NCI-H524 (cell line): Measurements from ENCODE around the gene GCGR.

ENCODE experiments used
- DNase-seq, 2 experiments: peaks; one replicate each; lab custom pipeline; 2025; lab: John Stamatoyannopoulos, UW

The GCGR gene

DNA sequence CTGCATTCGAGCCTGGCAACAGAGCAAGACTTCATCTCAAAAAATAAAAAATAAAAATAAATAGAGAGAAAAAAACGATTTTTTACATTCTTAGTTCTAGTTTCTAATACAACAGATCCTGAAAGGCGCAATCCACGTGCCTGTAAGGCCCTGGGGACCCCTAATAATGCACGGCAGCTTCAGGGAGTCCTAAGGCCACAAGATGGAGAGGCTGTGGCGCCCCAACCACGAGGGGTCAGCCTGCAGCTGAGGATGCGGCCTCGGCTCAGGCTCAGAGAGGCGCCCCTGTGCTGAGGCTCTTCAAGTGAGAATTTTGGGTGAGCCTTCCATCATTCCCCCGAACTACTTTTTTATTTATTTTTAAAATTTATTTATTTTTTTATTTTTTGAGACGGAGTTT lies 45.5 kb downstream of the GCGR start:
- DNase-seq, result no peak

DNA sequence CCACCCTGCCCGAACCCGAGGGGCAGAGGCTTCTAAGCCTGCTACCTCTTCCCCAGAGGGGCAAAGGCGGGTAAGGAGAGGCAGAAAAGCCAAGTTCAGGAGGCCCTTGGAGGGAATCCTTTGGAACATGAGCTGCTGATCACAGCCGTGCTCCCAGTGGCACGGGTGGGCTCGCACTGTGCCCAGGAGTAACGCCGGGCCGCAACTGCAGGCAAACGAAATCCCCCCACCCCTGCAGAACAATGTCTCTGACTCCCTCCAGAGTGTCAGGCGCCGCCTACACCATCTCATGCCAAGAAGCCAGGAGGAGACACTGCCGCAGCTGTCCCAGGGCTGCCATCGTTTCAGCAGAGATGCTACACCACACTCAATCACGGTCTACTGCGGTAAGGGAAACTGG lies 47.5 kb downstream of the GCGR start:
- DNase-seq, result no peak

DNA sequence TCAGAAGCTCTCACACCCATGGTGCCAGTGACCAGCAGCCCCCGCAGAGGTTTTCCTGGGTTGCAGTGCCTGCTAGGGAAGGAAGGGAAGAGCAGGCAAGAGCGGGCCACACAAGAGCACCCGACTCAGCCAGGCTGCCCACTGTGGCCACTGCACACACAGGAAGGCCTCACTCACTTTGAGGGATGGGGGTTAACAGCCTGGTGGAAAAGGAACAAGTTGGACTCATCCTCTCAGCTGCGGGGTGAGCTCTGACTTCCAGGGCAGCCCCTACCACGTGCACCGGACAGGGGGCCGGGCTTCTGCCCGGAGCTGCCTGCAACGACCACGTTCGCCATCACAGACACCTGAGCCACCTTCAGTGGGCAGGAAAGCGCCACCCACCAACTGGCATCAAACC lies 48.3 kb downstream of the GCGR start:
- no peak for DNase-seq

DNA sequence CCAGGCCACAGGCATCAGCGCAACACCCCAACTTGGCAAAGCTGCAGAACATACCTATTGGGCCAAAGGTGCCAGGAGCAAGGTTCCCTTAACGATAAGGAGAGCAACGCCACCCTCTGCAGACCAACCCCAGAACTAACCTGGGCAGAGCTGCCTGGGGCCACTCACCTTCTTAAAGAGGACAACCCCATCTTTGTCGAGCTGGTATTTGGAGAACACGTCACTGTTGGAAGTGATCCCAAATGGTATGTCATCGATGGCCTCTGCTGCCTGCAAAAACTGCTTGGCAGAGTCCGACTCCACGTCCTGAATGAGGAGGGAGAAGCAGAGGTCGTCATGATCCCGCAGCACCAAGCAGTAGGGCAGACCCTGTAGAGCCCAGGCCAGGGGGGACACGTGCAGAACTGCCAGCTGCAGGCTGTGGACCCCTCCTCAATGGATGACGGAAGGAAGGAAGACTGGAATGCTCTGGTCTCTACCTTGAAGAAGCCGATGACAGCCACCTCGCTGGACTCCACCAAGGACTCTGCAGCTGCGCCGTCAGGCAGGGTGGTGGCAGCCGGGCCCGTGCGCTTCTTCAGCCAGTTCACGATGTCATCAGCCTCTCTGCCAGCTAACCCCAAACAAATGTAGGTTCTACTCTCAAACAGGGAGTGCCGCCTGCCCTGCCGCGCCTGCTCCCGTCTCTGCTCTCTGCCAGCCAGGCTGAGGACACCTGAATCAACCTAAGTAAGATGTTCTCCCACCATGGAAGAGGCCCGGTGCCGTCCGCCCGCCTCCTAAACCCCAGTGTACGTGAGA lies 51.2 kb downstream of the GCGR start:
- DNase-seq, result peak in 1 of 2 experiments; percentile 32

DNA sequence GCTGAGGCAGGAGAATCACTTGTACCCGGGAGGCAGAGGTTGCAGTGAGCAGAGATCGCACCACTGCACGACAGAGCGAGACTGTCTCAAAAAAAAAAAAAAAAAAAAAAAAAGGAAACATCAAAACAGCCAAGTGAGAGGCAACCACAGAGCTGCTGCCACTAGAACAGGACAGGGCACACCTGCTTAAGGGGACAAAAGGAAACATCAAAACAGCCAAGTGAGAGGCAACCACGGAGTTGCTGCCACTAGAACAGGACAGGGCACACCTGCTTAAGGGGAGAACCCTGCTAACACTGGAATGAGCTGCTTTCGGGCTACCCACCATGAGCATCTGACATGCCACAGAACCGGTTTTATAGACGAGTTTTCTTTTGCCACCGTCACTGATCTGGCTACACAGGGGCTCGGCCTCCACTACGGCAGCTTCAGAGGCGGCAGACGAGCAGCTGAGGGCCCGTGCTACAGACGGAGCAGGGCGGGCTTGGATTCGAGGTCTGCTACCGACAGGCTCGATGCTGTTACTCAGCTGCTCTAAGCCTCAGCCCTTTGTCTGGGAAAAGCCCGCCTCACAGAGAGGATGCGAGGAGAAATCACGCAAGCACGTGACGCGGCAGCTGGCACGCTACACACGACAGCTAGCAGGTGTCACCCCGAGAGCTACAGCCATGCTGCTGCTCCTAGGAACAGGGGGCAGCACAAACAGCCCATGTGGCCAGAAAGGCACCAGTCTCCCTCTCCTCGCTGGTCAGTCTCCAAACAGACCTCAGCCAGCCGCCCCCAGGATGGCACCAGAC lies 54.4 kb downstream of the GCGR start:
- DNase-seq, result no peak

DNA sequence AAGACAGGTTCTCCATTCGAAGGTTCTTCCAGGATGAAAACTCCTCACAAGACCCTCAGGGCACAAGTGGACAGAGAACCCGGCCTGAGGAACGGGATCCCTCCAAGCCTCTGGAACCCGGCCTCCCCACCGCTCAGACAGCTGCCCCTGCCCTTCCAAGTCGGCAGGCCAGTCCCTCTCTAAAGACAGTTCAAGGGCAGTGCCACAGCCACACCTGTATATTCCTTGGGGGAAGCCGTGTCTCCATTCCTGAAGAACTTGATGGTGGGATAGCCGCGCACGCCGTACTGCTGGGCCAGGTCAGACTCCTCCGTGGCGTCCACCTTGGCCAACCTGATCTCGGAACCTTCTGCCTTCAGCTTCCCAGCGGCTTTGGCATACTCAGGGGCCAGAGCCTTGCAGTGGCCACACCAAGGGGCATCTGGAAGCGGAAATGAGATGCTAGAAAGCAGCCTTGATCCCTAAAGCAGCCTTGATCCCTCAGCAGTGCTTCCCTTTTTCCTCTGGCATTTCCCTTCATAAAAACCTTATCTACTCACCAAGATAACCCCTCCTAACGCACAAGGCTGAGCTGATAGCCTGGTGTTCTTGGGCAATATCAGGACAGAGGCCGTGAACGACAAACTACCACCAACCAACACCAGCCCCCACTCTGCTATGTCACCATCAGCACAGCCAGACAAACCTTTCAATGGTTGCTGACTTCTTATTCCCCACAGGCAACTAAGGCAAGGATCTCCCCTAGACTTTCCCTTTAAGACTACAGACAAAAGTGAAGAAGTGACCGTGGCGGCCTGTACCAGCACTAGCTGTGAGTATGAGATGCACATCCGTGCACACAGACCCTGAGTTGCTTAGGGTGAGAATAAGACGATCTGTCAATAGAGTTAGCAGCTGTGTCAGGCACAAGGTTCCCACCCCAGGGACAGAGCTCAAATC lies 55.3 kb downstream of the GCGR start:
- no peak for DNase-seq

DNA sequence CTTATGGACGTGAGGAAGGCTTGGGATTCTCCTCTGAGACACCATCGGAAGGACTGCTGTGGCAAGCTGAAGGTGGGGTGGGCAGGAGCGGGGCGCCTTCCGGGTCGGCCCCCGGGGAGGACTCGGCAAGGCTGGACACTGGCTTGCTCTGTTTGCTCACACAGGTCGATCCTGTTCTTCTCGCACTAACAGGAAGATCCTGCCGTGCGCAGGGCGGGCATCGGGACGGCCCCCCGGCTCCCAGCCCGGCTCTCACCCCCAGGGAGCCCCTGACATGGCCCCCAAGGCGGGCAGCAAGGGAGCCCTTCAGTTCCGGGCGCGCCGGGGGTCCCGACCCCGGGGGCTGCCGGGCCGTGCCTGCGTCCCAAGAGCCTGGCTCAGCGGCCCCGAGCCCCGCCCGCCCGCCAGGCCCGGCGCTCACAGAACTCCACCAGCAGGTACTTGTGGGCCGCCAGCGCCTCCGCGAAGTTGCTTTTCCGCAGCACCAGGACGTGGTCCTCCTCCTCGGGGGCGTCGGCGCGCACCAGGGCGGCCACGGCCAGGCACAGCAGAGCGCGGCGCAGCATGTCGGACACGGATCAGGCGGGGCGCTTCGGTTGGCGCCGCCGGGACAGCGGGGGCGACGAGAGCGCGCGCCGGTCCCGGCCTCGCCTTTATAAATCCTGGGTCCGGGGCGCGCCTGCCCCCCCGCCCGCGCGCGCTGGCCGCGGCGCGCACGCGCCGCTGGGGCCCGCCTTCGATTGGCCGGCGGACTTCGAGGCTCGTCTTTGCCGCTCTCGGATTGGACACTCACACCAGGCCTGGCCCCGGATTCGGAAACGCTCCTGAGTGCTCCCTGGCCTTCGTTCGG lies 56.2 kb downstream of the GCGR start, which contains the start of gene P4HB:
Gene P4HB, minus strand, starts transcription at position 630 of the 850 bp plus-strand sequence. Its CDS starts 64 bp downstream, at position 566.
- no peak for DNase-seq

DNA sequence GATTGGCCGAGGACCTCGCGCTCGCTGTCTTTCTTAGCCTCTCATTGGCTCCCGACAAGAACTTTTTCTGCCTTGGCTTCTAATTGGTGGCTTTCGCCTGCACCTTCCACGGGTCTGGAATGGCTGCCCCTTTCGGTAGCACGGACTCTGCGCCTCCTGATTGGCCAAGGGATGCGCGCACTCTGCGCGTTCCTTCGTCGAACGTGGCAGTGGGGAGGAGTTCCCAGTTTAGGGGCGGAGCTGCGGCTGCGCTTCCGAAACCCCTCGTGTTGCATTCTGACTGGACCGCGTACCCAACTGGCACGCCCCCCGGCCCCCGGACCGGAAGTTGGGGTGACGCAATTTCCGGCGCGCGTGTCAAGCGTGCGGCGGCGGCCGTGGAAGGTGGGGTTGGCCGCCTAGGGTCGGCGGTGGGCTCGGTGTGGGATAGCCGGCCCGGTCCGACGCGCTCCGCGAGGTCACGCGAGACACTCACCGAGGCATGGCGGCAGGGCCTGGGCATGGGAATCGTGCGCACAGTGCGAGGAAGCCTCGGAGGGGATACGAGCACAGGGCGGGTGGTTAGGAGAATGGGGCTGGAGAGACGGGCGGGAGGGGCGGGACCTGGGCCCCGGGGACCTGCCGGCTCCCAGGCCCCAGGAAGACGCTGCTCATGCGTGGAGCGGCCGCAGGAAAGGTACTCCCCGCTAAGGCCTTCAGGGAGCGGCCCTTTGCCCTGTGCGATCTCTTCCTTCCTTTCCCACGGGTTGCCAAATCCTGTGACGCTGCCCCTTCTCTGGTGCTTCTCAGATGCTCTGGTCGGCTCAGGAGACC lies 57.0 kb downstream of the GCGR start:
- peak; percentile 100 for DNase-seq

DNA sequence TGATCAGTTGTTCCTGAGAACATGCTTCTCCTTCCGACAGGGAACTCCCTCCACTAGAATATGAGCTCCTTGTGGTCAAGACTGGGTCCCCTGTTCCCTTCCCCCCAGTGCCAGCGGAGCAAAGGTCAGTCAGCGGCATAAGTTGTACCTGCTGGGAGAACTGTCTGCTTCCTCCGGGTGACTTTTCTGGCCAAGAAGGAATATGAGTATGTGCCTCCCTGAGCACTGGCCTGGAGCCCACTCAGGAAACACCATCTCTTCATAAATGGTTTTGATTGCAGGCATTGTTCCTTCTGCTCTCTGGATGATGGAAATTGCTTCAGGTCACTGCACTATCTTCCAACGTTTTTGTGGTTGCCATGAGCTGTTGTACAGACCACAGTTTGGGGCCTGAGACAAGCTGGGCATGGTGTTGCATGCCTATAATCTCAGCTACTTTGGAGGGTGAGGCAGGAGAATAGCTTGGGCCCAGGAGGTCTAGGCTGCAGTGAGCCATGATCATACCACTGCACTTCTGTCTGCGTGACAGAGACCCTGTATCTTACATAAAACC lies 59.2 kb downstream of the GCGR start:
- DNase-seq, result no peak
